GM18520 (cell line): ENCODE measurements around the gene ARSI.

ENCODE experiments used
- ATAC-seq: cut with Tn5 transposase; IDR thresholded peaks from one replicate; pipeline ENCODE4 v1.9.1; 2021; ENCODE audit not compliant: unreplicated experiment

The ARSI gene

DNA sequence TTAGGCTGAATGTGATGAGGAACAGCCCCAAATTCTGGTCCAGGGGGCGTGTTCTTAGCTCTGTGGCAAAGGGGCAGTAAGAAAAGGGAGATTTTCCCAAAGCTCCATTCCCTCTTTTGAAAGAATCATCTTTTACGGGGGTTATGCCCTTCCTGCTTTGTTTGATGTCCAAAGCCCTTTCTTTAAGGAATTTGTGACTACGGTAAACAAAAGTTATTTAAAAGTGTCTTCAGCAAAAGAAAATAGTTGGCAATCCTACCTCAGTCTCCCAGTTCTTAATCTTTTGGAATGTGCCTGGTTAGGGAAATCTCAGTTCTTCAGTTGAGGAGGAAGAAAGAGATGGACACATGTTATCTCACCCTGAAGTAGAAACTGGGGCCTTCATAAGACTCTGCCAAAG is 24.4 kb upstream of the ARSI start:
- ATAC-seq: no peak

DNA sequence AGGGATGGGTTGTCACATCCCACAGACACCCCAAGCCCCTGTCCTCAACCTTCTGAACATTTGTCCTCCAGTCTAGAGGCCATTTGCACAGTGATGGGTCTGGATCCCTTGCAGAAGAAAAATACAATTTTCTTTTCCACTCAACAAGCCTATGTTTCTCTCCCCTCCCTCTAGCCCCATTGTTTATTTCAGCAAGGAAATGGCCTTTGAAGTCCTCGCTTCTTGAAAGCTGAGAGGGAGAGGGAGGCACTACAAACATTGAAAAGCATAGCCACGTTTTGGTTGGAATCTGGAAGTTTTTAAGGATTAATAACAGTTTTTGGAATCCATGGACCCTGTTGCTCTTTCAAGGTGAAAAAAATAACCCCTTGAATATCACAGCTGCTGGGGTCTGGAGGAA is 24.0 kb upstream of the ARSI start:
- no peak for ATAC-seq

- ATAC-seq: no peak
These were observed 22.7 kb upstream of the ARSI start for GRCh38 chr5:150325426-150325825.

DNA sequence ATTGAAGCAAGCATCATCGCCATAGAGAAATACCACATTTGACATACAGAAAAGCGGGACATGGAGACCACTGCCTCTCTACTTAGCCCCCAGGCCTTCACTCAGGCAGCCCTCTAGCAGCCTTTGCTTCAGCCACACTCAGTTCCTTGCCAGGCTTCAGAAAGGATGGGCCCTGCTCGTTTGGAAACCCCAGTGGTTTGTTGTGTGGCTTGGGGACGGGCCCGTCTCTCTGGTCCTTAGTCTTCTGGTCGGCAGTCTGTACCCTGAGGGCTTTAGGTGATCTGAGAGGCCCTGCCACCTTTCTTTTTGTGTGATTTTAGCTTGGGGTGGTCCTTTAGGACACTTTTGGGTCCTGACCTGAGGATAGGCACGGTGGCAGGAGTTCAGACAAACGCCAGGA is 21.1 kb upstream of the ARSI start:
- ATAC-seq: no peak

DNA sequence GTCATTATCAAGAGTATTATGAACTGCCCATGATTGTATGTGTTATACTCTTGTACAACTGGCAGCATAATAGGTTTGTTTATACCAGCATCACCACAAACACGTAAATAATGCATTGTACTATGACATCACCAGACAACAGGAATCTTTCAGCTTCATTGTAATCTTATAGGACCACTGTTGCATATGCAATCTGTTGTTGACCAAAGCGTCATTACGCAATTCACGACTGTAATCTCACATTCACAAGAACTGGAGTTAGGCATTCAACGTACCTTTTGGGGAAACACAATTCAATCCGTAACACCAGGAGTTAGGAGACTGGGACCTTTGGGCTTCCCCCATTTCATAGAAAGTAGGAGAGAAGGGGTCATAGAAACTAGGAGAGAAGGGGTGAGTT is 20.4 kb upstream of the ARSI start:
- no peak for ATAC-seq

DNA sequence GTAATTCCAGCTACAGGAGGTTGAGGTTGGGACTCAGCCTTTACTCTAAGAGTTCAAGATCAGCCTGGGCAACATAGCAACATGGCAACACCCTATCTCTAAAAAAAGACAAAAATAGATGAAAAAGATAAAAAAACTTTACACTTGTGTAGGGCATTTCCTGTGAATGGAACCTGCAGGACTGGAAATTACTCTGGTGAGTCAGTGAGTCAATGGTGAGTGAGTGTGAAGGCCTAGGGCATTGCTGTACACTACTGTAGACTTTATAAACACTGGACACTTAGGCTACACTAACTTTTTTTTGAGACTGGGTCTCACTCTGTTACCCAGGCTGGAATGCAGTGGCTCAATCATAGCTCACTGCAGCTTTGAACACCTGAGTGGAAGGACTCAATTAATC is 19.5 kb upstream of the ARSI start:
- ATAC-seq: no peak

DNA sequence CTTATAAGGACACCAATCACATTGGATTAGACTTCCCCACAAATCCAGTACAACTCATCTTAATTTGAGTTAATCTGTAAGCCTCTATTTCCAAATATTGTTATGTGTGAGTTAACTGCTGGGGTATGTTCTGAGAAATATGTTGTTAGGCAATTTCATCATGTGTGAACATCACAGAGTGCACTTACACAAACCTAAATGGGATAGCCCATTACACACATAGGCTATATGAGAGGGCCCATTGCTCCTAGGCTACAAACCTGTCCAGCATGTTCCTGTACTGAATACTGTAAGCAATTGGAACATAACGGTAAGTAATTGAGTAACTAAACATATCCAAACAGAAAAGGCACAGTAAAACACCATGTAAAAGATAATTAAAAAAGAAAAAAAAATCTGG is 19.1 kb upstream of the ARSI start:
- ATAC-seq: no peak

GRCh38 chr5:150321211-150321610 is 18.5 kb upstream of the ARSI start:
- no peak for ATAC-seq

DNA sequence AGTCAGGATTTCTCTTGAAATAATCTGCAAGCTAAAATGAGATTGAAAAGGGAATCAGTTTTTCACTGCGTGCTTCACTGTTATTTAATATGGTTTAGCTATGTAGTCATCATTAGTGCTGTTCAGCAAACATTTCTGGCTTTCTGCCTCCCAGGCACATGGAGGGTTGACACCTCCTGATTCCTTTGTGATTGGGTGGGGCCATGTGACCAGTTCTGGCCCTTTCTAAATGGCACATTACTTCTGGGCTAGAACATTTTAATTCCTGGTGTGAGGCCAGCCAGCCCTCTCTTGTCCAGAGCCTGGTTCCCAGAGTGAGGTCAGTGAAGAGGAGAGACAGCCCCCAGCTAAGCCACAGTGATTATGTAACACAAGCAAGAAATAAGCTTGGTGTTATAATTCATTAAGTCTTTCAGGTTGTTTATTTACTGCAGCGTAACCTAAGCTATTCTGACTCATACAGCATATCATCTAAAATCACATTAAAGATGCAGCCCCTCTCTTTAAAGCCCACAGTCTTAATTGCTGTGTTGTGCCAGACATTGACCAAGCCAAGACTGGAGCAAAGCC is 17.4 kb upstream of the ARSI start:
- no peak for ATAC-seq

- ATAC-seq: no peak
These were observed 16.7 kb upstream of the ARSI start for GRCh38 chr5:150319484-150319790.

DNA sequence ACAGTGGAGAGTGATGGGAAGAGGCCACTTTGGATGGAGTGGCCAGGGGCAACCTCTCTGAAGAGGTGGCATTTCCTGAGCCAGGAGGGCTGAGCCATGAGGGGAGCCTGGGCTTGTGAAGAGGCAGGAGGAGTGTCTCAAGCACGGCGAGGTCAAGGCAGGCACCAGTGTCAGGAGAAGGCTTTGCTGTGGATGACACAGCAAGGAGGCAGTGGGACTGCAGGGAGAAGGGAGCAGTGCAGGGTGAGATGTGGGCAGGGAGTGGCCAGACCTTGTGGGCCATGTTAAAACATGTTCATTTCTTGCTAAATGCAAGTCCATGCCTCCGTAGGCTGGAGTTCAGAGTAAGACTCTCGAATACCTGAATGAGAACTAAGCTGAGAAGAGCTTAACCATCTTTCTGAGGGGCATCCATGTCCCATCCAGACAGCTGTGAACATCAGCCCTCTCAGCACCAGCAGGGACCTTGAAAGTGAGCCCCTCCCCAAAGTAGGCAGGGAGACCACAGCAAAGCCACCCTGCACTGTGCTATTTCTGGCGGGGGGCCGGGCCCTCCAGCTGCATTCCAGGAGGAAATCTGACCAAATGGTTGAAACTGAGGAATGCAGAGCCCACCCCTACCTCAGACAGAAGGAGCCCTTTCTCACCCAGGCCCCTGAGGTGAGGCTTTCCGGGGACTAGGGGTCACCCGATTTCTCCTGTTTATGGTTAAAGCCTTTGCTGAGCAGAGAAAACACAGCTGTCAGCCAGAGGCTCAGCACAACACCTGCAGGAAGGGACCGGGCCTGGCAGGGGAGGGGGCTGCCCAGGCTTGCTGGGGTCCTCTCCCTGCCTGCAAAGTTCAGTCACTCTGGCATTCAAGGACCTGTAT is 16.1 kb upstream of the ARSI start:
- ATAC-seq: no peak

- no peak for ATAC-seq
These were observed 14.6 kb upstream of the ARSI start for GRCh38 chr5:150317048-150318003.

DNA sequence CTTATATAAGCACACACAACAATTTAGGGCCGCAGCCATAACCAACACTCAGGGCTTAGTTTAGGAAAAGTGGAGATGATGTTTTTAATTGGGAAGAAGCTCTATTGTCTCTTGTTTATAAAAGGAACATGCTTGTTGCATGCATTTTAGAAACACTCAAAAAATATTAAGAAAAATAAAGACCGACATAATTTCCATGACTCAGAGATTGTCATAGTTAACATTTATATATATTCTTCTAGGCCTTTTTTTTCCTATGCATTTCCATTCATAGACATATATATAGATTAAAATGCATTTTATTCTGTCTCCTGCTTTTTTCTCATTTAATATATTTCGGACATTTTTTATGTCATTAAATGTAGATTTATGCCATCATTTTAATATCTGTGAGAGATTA is 13.6 kb upstream of the ARSI start:
- ATAC-seq: no peak

DNA sequence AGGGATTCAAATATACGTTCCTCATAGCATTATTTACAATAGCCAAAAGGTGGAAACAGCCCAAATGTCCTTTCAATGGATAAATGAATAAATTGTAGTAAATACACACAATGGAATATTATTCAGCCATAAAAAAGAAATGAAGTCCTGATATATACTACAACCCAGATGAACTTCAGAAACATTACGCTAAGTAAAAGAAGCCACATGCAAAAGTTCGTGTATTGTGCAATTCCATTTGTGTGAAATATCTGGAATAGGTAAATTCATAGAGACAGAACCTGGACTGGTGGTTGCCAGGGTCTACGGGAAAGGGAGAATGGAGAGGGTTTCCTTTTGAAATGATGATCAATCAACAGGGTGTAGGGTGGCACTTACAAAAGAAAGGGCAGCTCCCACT is 12.5 kb upstream of the ARSI start:
- no peak for ATAC-seq

GRCh38 chr5:150313921-150314716 is 11.4 kb upstream of the ARSI start:
- ATAC-seq: no peak

GRCh38 chr5:150313501-150313900 is 10.8 kb upstream of the ARSI start:
- ATAC-seq: no peak

DNA sequence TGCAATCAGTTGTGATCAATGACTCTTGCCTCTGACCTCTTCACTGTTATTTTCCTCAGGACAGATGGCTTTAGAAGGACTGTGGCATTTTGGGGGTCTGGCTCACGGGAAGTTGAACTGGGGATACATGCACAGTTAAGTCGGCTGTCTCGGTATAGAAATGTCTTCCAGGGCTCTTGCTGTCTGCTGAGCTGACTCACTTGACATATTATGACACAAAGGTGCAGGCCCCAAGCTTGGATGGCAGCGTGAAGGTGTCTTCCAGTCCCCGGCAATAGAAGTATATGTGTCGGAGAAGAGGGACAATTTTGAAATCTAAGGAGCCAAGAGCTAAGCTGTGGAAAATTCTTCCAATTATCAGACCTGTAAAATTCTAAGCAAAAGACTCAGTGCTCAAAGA is 9.8 kb upstream of the ARSI start:
- no peak for ATAC-seq

DNA sequence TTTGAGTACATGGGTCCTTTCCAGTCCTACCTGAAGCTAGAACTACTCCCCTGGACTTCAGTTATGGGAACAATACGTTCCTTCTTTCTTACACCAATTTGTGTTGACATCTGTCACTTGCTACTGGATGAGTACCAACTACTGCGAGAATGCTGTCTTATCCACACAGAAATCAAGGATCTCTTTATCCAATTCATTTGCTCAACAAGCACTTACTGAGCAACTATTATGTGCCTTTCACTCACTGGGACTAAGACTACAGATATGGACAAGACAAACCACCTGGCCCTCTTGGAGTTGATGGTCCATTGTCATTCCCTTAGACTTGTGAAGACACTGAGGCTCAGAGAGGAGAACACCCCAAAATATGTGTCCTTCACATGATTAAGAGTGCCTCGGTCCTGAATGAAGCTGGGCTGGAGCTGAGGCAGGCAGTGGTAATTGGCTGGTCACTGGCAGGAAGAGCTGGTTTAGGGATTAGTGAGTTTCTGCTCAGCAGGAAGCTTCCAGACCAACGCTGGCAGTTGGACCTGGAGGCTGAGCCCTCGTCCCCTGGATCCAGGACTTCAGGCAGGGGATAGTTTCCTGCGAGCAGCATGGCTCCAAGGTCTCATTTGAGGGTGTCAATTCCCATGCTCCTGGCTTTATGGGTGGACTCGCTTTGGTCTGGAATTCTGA is 8.4 kb upstream of the ARSI start:
- no peak for ATAC-seq

DNA sequence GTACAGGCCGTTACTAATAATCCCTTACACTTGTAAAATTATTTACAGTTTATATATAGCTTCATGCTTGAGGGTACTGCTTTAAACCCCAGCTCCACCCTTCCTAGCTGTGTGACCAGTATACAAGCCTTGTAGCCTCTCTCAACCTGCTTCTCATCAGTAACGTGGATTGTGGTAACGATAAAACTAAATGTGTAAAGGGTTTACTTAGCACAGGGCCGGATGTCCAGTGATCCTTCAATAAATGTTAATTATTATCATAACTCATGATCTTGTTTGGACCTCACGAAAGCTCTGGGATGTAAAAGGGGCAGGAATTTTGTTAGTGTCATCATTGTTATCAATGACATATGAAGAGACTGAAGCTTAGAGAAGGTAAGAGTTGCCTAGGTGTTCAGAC is 7.5 kb upstream of the ARSI start:
- ATAC-seq: no peak

GRCh38 chr5:150309886-150310239 is 7.2 kb upstream of the ARSI start:
- no peak for ATAC-seq
